K562 (cell line): ENCODE results near the gene PRR14. TPM values are rescaled to one million over a fixed set of nuclear protein-coding genes. Genes with fewer than 3 reads are reported as not detected.
A peak's percentile ranks its signal among the peaks of the same experiment; 100 is the strongest.

Experiments
- ARNT ChIP-seq, 2 experiments: fragments of 450-650 bp; IDR thresholded peaks; 2 replicates each; pipeline ENCODE4 v1.6.1; 2016; ENCODE audit warnings: mild to moderate bottlenecking in 1 of 2
- BACH1 ChIP-seq: fragments of 200-800 bp; sonication (Bioruptor generic); IDR thresholded peaks from 2 replicates; pipeline ENCODE4 v1.6.1; 2016; ENCODE audit warnings: missing genetic modification characterization, missing compliant biosample characterization
- CCNT2 ChIP-seq: IDR thresholded peaks from 2 replicates; pipeline ENCODE4 v1.6.1; 2011; ENCODE audit warnings: borderline replicate concordance, low read depth, mild to moderate bottlenecking, moderate library complexity, mixed read lengths, low read length; ENCODE audit not compliant: insufficient read length; ENCODE audit errors: extremely low read depth
- CHD2 ChIP-seq: IDR thresholded peaks from 2 replicates; pipeline ENCODE4 v1.6.1; 2011; ENCODE audit warnings: low read depth, low read length
- CTCF ChIP-seq, 3 experiments: IDR thresholded peaks in 2 of 3; conservative IDR thresholded peaks in 1 of 3; 2 replicates each; pipeline ENCODE4 v1.5.1; 2011 to 2012; ENCODE audit warnings: low read length in 3 of 3, mild to moderate bottlenecking in 3 of 3, control low read depth in 2 of 3, improper control_type of control experiment in 1 of 3, inconsistent platforms in 1 of 3, low read depth in 1 of 3, mixed read lengths in 1 of 3, moderate library complexity in 1 of 3; ENCODE audit not compliant: insufficient read depth in 2 of 3
- DDX20 ChIP-seq: fragments of 450-650 bp; IDR thresholded peaks from 2 replicates; pipeline ENCODE4 v1.6.1; 2016; ENCODE audit warnings: missing genetic modification characterization, low read depth, mild to moderate bottlenecking, missing compliant biosample characterization, moderate library complexity
- ETS2 ChIP-seq: IDR thresholded peaks from 2 replicates; pipeline ENCODE4 v1.6.1; 2016; ENCODE audit warnings: borderline replicate concordance, missing genetic modification characterization, mild to moderate bottlenecking, moderate library complexity, missing compliant biosample characterization; ENCODE audit not compliant: poor library complexity, severe bottlenecking
- HNRNPLL ChIP-seq: fragments of 200-400 bp; formaldehyde crosslinking; IDR thresholded peaks from 2 replicates; pipeline ENCODE4 v1.6.1; 2017; ENCODE audit warnings: low read length, low read depth, mild to moderate bottlenecking; ENCODE audit not compliant: poor library complexity, severe bottlenecking
- KLF1 ChIP-seq: fragments of 450-650 bp; IDR thresholded peaks from 2 replicates; pipeline ENCODE4 v1.6.1; 2016; ENCODE audit warnings: missing genetic modification characterization, missing compliant biosample characterization
- KLF6 ChIP-seq: fragments of 250-450 bp; sonication (Bioruptor Pico); IDR thresholded peaks from 2 replicates; pipeline ENCODE4 v1.4.0; 2020; ENCODE audit warnings: mild to moderate bottlenecking, moderate library complexity, borderline replicate concordance
- L3MBTL2 ChIP-seq: fragments of 450-650 bp; IDR thresholded peaks from 2 replicates; pipeline ENCODE4 v1.6.1; 2016; ENCODE audit warnings: mild to moderate bottlenecking, moderate library complexity
- NEUROD1 ChIP-seq: fragments of 150-350 bp; IDR thresholded peaks from 2 replicates; pipeline ENCODE4 v1.6.1; 2014; ENCODE audit warnings: borderline replicate concordance, low read length, low read depth; ENCODE audit not compliant: partially characterized antibody
- PML ChIP-seq: IDR thresholded peaks from 2 replicates; pipeline ENCODE4 v1.6.1; 2012; ENCODE audit warnings: low read length, inconsistent platforms
- SMARCB1 ChIP-seq: IDR thresholded peaks from 2 replicates; pipeline ENCODE4 v1.6.1; 2011; ENCODE audit warnings: improper control_type of control experiment, low read depth; ENCODE audit not compliant: insufficient read length
- SP2 ChIP-seq: IDR thresholded peaks from 2 replicates; pipeline ENCODE4 v1.6.1; 2011; ENCODE audit warnings: mild to moderate bottlenecking, low read depth, low read length, moderate library complexity; ENCODE audit not compliant: poor library complexity, severe bottlenecking; ENCODE audit errors: extremely low read depth
- TEAD1 ChIP-seq, 2 experiments: fragments of 450-650 bp in 1 of 2; sonication (generic) in 1 of 2; formaldehyde crosslinking; IDR thresholded peaks; 2 replicates each; pipeline versions ENCODE4 v1.4.0 to v1.8.0; 2020 to 2022; ENCODE audit warnings: mild to moderate bottlenecking in 2 of 2, missing genetic modification reagents in 1 of 2
- ZBTB33 ChIP-seq: sonication (generic); formaldehyde crosslinking; IDR thresholded peaks from 2 replicates; pipeline ENCODE4 v1.8.1; 2023; ENCODE audit warnings: mild to moderate bottlenecking, missing genetic modification reagents
- ZKSCAN1 ChIP-seq: fragments of 150-350 bp; IDR thresholded peaks from 2 replicates; pipeline ENCODE4 v1.6.1; 2016; ENCODE audit warnings: low read depth, low read length
- ZNF124 ChIP-seq: sonication (generic); formaldehyde crosslinking; IDR thresholded peaks from 2 replicates; pipeline ENCODE4 v1.8.1; 2022; ENCODE audit warnings: missing genetic modification reagents
- ZNF316 ChIP-seq: fragments of 450-650 bp; IDR thresholded peaks from 2 replicates; pipeline ENCODE4 v1.6.1; 2016
- ZNF584 ChIP-seq: fragments of 200-800 bp; sonication (Bioruptor generic); IDR thresholded peaks from 2 replicates; pipeline ENCODE4 v1.6.1; 2016; ENCODE audit warnings: low read depth, mild to moderate bottlenecking, missing genetic modification characterization, missing compliant biosample characterization
- ZNF668 ChIP-seq: fragments of 250-450 bp; sonication (Bioruptor Pico); IDR thresholded peaks from 2 replicates; pipeline ENCODE4 v1.8.0; 2022; ENCODE audit warnings: mild to moderate bottlenecking, inconsistent platforms
- ZNF696 ChIP-seq: fragments of 250-450 bp; sonication (Bioruptor Pico); conservative IDR thresholded peaks from 2 replicates; pipeline ENCODE4 v1.4.0; 2020; ENCODE audit warnings: mild to moderate bottlenecking, moderate library complexity
- polyA plus RNA-seq, 8 experiments: library from polyadenylated mRNA; depleted of rRNA in 4 of 8; stranded (reverse) in 5 of 8; unstranded in 3 of 8; fragments of >200 nt; fragmentation: Nextera tagmentation in 2 of 8; fragmentation: Illumina TruSeq in 1 of 8; extraction: Ambion mirVana in 2 of 8; extraction: Trizol in 1 of 8; gene quantifications; 2 replicates each; pipeline versions ENCODE4 v1.2.1 to v1.2.3, GENCODE V29; 2011 to 2014; ENCODE audit warnings: inconsistent platforms in 1 of 8, missing spikeins in 1 of 8
- total RNA-seq, 7 experiments: library from RNA; depleted of rRNA in 6 of 7; stranded (reverse); fragments of >200 nt in 6 of 7; fragmentation: Illumina TruSeq in 2 of 7; extraction: Trizol in 2 of 7; gene quantifications; 2 replicates each; pipeline versions ENCODE4 v1.2.1 to v1.2.3, GENCODE V29; 2011 to 2021; ENCODE audit warnings: low replicate concordance in 1 of 7

PRR14 gene
- total and polyA plus RNA-seq, 9 of the 15 experiments (the other 6 are each of a cell fraction or from before 2014, with no cell fraction given): 2.2 to 63.1 (median 11.5) TPM

GRCh38 chr16:30609926-30610839, 40.6 kb upstream of the PRR14 start, which contains the start of gene ZNF689 (continued):
- 0 out of 4 replicates have a peak, but pooled peaks of 1 of the 2 experiments have one; percentile 42 for TF ChIP-seq ARNT (IDR thresholded peaks at IDR 0.05)
- TF ChIP-seq L3MBTL2: peak; percentile 67
- TF ChIP-seq ETS2 (tag): no peak
- peak; percentile 99 for TF ChIP-seq NEUROD1
- TF ChIP-seq ZNF696 (CRISPR knock-in tag): no peak
- TF ChIP-seq ZNF584 (CRISPR knock-in tag): no peak
- no peak for TF ChIP-seq PML
- TF ChIP-seq ZNF124 (CRISPR knock-in tag): no peak
- TF ChIP-seq CTCF (IDR thresholded peaks at IDR 0.05 in 2 of 3, conservative IDR thresholded peaks at IDR 0.05 in 1 of 3; ENCODE audit: insufficient read depth in 2 of 3, low read depth in 1 of 3, low read length in 3 of 3): no peak
- TF ChIP-seq KLF6 (CRISPR knock-in tag): peak; percentile 66; the same call in 1 of the 2 replicates
- 0 out of 2 replicates have a peak, but pooled peaks have one; percentile 12 for TF ChIP-seq ZBTB33 (CRISPR knock-in tag)
- no peak for TF ChIP-seq ZKSCAN1
- no peak for TF ChIP-seq SMARCB1
- TF ChIP-seq ZNF316: peak; percentile 28; the same call in 1 of the 2 replicates
- TF ChIP-seq KLF1 (tag): no peak; the same call in 1 of the 2 replicates
- TF ChIP-seq DDX20: no peak
- TF ChIP-seq HNRNPLL: peak; percentile 60
- no peak for TF ChIP-seq CCNT2
- no peak for TF ChIP-seq ZNF668 (CRISPR knock-in tag)
- TF ChIP-seq SP2: no peak
- TF ChIP-seq TEAD1 (CRISPR knock-in tag; IDR thresholded peaks at IDR 0.05): no peak; a peak in 1 of 4 replicates
- peak; percentile 94 for TF ChIP-seq CHD2
- TF ChIP-seq BACH1 (tag): no peak
